Activated naive CD4-positive, alpha-beta T cell treated with Interleukin-2 at 50 U/mL for 16 hours (primary cell): ENCODE results near the gene BAHD1.
A peak's percentile ranks its signal among the peaks of the same experiment; 100 is the strongest.

Source experiments
- DNase-seq: peaks from one replicate; pipeline ENCODE4 v3.0.0-alpha.2; 2020

BAHD1 gene

DNA sequence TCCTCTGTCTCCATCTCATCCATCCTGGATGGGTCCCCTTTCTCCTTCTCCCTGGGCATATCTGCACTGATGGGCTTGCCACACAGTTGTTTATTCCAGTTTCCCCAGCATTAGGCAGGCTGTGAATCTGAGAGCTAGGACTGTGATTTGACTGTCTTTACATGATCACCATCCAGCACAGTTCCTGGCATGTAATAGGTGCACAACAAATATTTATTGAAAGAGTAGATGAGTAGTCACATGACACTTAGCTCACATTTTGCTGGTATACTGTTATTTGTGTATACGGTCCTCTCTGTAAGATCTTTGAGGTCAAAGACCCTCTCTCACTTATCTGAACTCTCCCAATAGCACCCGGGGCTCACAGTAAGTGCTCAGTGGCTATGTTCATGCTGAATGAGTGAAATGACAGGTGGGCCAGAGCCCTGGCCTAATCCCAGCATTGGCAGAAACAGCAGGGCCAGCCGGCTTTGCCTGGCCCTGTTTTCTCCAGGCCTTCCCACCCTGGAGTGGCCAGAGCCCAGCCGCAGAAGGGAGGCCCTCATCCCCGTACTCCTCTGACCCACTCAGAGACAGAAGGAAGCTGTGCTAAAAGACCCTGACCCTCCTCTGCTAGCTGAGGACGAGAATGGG is 16.2 kb upstream of the BAHD1 start:
- no peak for DNase-seq

DNA sequence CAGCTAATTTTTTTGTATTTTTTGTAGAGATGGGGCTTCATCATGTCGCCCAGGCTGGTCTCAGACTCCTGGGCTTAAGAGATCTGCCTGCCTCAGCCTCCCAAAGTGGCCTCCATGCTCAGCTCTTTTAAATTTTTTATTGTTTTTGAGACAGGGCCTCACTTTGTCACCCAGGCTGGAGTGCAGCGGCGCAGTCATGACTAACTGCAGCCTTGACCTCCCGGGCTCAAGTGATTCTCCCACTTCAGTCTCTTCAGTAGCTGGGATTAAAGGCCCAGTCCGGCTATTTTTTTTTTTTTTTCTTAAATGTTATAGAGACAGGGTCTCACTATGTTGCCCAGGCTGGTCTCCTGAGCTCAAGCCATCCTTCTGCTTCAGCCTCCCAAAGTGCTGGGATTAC is 15.1 kb upstream of the BAHD1 start:
- no peak for DNase-seq

DNA sequence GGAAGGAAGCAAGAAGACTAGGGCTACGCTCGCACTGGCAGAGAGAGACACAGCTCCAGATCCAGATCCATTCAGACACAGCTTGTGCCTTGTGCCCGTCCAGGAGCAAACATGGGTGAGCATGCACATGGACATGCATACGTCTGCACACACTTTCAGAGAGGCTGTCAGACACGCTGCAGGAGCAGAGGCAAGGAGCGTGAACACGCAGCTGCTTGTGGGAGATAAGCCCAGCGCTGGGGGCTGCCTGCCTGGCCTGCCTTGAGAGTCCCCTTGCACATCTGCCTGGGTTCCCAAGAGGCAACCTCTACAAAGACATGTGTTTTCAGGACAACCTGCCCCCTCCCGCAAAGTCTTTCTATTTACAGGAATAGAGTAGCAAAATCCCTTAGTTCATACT is 13.6 kb upstream of the BAHD1 start:
- DNase-seq = no peak

DNA sequence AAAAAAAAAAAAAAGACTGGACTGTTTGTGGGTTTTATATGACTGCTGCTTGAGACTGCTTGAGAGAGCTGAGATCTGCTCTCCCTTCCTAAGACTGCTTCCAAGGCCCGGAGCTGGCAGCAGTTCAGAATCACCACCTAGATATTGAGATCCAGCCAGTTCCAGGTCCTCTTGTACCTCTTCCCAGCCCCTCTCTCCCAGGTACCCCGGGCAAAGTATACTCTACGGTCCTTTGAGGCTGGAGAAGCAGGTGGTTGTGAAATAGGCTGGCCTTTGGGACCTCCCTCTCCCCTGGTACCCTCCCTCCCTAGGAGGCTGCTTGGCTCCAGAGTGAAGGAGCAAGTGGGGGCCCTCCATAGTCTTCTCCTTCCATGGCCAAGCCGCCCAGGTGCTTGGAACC is 12.6 kb upstream of the BAHD1 start:
- no peak for DNase-seq

DNA sequence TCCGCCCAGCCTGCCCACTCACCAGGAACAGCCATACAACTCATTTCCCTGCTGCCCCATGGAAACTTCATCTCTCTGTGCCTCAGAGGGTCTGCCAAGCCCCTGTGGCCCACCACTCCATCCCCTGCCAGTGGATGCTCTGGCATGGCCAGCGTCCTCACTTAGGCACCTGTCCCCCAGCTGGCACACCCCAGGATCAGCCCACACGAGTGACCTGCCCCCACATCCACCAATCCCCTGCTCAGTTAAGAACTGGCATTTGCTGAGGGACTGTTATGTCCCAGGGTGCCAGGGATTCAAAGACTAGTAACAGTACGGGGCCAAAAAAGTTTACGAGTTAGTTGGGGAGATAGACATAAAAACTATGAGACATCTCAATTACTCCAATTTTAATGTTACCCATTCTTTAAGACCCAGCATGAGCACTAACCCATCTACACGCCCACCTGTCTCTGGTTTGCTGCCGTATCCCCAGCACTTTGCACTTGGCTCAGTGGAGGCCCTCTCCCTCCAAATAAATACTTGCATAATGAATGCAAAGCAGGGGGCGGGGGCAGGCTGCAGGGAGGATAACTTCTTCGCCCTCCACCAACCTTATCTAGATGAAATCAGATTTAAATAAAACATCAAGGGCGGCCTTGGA is 11.6 kb upstream of the BAHD1 start:
- no peak for DNase-seq

DNA sequence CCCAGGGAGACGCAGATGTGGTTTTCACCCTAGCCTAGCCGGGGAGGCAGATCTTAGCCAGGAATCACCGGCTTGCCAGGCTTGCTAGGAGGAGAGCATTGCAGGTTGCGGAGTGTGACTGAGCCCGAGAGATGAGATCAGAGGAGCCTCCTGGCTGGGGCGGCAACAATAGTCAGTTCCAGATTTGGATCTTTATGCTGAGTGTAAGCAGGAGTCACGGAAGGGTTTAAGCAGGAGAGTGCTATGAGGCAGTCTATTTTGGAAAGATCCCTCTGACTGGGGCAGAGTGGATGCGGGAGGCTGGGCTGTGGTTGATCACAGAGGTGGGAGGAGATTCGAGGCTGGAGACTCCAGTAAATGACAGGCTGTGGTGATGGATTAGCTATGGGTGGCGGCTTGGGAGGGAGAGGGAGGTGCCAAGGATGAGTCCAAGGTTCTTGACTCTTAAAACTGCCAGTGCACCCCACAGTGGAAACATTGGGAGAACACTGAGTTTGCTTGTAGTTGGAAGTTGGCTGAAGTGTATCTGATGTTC is 10.4 kb upstream of the BAHD1 start:
- DNase-seq = no peak

DNA sequence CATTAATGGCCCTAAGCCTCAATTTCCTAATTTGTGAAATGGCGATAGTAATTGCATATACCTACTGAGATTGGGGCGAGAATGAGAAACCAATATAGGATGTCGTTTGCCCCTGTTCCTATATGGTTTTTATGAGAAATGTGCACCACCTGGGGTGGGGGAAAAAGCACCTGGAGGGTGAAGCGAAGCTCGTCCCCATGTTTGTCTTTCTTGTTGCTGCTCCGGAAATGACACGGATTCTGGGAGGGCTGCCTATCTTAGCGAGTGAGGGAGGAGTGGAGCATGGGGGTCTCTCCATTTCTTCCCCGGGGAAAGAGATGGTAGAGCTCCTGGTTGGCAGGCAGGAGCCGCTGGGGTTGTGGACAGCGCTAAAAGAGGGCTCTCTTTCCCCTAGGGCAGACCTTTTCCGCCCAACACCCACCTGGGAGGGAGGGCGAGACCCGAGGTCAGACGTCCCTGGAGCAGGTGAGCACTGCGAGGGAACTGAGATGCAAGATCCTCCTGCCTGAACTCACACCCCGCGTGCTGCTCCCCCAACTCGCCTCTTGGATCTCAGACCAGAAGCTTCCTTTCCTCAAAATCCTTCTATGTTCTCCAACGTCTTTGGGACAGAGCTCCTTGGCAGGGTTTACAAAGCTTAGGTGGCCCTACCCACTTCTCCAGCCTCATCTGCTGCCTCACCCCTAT is 5.6 kb upstream of the BAHD1 start:
- DNase-seq = no peak

DNA sequence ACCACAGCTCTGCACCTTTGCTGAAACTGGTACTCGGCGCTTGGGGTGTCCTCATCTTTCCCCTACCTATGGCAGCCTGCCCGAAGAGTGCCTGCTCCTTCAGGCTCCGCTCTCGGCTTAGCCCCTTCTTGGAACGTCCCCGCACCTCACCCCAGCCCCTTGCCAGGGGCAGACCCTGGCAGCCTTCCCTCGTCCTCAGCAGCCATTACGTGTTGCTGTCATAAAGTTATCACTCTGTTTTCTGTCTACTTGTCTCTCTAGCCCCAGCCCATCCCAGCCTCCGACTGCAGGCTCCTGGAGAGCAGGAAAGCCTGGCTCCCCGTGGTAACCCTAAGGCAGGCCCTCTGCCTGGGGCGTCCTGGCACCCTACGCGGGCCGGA is 5.1 kb upstream of the BAHD1 start:
- DNase-seq = no peak

DNA sequence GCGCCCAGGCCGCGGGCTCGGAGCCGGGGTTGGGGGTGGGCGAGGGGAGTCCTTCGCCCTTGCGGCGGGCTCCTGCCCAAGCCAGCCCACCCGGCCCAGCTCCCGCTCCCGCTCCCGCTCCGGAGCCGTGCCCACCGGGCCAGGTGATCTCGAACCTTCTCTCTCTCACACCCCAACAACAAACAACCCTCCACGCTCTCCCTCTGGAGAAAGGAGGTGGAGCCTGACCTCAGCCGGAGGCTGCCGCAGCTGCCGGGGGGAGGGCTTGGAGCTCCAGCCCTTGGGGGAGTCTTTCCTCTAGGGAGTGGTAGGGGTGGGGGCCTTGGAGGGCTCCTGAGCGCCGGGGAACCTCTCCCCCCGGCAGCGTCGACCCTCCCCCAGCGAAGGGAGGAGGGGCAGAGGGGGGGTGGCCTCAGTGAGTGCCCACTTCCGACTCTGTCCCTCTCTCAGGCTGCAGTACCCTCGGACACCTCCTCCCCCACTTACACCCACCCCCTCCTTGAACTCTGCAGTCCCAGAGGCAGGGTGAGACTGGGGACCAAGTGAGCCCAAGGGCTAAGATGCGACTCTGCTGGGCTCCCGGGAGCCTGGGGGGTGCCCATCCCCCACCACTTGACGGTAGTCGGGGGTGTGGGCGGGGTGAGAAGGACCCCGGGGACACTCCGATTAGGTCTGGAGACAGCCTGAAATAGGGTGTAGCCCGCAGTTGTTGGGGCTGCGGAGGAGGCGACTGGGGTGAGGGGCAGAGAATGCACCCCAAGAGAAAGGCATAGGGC is 4.4 kb upstream of the BAHD1 start:
- no peak for DNase-seq

DNA sequence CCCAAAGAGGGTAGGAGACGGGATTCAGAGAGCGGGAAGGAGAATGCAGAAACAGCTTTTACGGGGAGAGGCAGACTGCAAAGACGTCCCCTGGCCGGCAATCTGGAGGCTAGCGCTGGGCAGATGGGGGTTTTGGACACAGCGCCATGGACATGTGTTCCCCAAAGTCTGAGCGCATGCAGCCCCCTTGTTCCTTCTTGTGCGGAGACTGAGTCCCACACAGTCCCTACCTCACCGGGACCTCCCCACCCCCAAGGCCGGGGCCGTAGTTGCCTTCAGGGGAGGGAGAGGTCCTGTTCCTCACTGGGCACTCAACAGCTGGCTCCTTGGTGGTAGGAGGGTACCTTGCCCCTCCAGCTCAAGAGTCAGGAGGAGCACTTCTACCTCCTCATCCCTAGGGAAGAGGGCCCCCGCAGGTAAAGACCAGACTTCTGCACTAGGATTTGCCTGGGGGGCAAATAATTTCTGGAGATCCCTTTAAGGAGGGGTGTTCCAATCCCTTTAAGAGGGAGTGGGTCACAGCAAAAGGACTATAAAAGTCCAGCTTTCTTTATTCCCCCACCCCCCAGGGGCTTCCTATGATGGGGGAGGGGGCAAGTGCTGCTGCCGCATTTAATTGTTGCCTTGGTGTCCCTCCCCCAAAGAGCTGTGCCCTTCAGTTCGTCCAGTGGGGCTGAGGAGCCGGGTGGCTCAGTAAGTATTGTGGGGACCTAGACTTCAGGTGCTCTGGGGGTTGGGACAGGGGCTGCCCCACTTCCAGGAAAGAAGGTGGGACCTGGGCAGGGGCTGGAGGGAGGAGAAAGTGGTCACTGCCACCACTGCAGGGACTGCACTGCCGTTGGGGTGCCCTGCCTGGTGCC is 3.6 kb upstream of the BAHD1 start:
- DNase-seq = no peak

DNA sequence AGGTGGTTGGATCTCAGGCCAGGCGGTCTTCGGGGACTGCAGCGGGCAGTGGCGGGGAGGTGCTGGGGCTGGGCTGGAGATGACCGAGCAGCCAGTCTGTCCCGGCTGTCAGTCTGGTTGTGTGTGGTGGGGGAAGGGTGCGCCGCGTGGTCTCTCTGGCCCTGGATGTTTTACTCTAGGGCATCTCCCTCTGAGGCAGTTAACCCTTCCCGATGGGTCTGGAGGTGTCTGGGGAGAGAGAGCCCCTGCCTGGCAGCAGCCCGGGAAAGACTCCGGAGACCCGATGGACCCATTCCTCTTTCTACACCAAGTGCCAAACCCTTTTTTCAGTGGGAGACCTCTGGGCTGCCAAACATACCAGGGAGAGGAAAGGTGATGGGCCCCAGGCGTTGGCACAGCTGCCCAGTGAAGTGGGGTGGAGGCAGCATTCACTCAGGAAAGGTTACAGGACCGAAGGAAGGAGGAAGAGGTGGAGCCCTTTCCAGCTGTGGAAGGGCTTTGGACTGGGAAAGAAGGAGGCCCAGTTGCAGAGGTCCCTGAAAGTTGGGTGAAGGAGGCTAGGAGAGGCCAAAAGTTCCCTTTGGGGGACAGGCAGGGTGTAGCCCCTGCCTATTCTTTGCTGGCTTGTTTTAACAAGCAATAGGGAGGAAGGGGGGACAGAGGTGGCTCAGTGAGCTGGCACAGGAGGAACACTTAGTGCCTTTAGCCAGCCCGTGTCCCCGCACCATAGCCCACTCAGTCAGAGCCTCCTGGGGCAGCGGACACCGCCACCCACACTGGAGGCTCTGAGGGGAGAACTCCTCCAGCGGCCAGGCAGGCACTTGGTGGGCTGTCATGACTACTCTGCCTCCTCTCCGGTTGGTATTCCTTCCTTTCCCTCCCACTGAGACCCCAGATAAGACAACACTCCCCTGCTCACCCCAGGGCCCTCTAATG is 2.7 kb upstream of the BAHD1 start:
- DNase-seq = no peak

DNA sequence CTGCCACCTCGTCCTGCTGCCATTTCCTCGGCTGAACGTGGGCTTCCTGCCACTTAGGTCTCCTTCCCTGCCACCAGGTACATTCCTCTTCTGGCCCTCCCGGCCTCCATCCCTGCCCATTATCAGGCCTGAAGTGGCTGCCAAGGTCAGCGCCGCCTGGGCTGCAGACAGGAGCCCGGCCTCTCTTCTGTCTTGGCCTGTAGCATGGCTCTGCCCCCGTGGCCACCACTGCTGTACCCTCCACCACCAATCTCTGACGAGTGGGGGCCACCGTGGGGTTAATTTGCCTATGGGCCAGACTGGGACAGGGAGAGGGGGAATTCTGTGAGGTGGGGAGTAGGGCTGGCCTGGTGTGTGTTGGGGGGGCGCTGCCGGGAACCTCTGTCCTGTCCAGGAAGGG is 2.0 kb upstream of the BAHD1 start:
- DNase-seq = no peak

DNA sequence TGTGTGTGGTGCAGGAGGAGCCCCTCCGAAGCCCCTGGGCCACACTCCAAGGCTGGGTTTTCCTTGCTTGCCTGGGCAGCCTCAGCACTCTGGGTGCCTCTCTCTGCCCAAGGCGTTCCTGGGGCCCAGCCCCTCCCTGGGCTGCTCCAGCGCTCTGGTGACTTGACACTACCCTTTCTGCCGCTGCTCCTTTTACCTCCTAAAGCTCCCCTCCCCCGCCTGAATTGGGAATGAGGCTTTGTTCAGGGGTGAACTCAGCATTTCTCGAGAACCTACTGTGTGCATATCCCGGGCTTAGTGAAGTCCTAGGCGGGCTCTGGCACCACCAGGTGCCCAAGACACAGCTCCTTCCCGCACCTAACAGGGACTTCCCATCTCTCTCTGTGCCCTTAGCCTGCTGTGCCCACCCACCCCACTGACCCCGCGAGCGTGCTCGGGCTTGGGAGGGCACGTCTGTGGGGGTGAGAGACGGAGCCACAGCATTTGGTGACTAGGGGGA is 1.2 kb upstream of the BAHD1 start:
- DNase-seq = no peak

DNA sequence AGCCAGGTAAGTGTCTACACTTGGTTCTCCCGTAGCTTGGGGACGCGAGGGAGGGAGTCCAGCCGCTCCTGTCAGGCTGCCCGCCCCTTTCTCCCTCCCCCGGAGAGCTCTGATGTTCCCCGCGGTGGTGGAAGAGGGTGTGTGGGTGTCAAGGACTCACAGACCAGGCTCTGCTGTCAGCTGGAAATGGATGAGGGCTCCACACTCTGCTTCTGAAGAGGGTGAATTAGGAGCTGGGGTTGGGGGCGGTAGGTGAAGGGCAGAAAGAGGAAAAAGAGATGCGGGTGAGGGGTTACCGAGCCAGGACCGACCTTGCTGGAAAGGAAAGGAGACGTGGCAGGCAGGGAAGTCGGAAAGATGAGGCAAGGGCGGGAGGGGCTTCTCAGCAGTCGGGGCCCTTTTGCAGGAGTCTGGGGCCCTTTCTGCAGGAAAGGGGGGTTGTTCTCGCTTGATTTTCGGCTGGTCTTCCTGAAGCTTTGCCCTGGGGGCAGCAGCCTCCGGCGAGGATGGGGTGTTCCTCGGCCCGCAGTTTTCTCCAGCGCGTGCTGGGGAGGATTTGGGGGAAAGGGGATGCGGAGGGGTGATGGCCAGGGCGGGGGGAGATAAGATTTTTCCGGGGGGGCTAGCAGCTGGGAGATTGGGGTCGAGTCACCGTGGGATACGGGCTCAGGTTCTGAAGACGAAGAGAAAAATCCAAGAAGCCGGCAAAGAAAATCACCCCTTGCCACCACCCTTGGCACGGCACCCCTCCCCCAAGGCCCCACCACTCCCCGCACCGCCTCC is 602 bp upstream of the BAHD1 start:
- DNase-seq = peak; percentile 48

DNA sequence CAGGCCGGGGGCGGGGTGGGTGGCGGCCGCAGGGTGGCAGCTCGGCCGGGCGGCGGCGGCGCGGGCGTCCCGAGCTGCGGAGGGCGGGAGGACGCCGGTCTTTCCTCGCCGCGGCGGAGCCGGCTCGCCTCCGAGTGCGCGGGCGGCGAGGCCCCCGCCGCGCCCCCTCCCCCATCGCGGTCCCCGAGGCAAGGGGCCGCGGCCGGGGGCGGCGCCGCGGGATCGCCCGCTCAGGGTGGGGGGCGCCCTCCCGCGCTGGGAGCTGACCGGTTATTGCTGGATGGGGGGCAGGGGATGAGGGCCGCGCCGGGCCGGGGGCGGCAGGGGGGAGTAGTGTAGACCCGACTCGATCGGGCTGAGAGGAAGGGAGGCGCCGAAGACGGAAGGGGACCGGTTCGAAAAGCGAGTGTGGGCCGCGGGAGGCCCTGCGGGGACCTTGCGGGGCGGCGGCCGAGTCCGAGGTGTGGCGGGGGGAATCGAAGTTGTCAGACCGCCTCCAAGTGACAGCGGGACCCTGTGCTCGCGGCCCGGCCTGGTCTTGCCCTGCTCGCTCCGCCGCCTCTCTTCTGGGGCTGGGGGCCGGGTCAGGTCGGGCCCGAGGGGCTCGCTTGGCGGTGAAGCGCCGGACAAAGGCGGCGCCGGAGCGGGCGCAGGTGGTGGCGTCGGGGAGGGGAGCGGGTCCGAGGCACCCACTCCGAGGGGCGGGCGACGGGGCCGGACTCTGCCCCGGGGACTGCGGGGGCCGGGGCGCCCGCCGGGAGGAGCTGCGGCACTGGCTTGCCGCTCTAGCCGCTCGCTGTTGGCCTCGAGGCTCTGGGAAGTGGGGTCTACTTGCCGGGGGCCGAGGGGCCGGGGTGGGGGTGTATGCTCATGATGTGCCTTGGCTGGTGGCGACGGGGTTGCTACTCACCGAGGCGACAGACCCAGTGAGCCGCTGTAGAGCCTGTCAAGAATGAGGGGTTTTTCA is 1.1 kb downstream of the BAHD1 start:
- DNase-seq = peak; percentile 30

DNA sequence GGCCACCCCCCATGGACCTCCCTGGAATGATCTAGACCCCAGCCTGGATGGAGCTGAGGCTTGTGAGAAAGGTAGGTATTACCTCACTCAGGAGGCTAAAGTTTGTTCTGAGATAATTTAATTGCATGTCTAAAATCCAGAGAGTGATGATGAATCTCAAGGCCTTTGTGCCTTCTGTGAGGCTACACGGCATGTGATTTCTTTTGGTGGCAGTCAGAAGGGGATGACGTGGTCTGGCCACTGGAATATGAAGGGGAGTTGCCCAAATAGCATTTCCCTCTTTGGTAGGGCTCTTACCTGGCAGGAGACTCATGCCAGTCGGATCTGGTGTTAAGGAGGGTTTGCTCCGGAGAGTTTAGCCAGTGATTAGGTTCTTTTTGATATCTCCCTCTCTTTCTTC is 2.5 kb downstream of the BAHD1 start:
- DNase-seq = no peak

DNA sequence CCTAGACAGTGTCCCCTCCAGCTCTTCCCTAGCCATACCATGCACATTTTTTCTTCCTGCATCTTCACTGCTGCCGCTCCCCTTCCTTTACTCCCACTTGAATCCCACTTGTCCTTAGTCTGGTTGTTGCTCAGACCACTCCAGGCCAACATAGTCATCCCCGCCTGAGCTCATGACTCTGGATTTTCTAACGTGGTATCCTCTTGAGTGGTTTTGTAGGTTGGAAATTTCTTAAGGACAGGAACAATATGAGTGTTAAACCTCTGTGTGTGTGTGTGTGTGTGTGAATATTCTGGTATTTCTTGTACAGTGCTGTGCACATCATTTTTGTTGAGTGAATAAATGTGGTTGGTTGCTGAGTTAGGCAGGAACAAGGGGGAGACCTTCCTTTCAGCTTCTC is 3.1 kb downstream of the BAHD1 start:
- no peak for DNase-seq

DNA sequence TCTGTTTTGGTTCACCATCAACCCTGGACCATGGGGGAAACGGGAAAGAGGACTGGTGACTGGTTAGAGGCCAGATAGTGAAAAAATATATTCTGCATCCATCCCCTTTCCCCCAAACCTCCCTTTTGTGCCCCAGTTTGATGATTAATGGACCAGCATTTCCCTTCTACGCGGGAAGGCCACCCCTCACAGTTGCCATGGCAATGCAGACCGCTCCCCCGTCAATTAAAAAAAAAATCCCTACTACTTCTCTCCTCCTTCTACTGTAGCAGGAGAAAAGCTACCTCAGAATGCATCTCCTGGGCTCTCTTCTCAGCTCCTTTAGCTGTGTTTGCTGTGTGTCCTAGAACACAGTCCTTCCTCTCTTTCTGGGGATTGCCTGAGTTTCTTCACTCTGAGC is 4.0 kb downstream of the BAHD1 start:
- DNase-seq = no peak

DNA sequence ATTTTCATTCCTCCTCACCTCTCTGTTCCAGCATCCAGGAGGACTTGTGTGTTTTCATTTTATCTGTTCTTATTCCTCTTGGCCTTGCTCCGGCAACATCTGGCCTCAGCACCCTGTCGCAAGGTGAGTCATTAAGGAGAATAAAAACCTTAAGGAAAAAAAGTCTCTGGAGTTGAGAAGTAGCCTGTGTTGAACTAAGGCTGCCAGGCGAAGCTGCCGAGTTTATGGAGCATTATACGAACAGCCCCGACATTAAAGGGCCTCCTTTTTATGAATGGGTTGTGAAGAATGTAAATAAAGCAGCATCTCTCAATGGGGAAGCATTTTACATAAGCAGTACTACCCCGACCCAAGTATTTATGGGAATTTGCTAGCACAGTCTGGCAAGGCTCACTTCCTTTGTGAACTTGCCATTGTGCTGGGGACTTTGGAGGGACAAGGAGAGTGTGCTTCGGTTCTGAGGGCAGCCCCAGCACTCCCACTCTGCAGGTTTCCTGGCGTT is 4.7 kb downstream of the BAHD1 start:
- no peak for DNase-seq
